ENCODE measurements around the gene CCDC51. TPM values are rescaled to one million over a fixed set of nuclear protein-coding genes. Genes with fewer than 3 reads are reported as not detected.
A peak's percentile ranks its signal among the peaks of the same experiment; 100 is the strongest.

The CCDC51 gene
- total and polyA plus RNA-seq, 2 of the 13 experiments (the other 11 are each of a cell fraction or from before 2014, with no cell fraction given) = 18.1 to 29.4 TPM

GRCh38 chr3:48433472-48434118 lies 6.3 kb downstream of the CCDC51 start (continued):
- TF ChIP-seq HES4 (CRISPR knock-in tag; IDR thresholded peaks at IDR 0.05; ENCODE audit: borderline replicate concordance) (no peak), RERE (CRISPR knock-in tag; IDR thresholded peaks at IDR 0.05; ENCODE audit: low read depth) (no peak), CREB1 (IDR thresholded peaks at IDR 0.05) (no peak), CREB1 (CRISPR knock-in tag; IDR thresholded peaks at IDR 0.05) (no peak), KAT7 (CRISPR knock-in tag; IDR thresholded peaks at IDR 0.05; ENCODE audit: borderline replicate concordance) (no peak), HMG20A (CRISPR knock-in tag; IDR thresholded peaks at IDR 0.05; ENCODE audit: borderline replicate concordance) (no peak), PHF8 (CRISPR knock-in tag; IDR thresholded peaks at IDR 0.05) (0 out of 2 replicates have a peak, but pooled peaks have one; percentile 8), YY1 (IDR thresholded peaks at IDR 0.05; ENCODE audit: insufficient read depth, insufficient replicate concordance, low read depth, low read length) (no peak), SETDB1 (CRISPR knock-in tag; IDR thresholded peaks at IDR 0.05; ENCODE audit: borderline replicate concordance) (no peak), TRIM24 (CRISPR knock-in tag; IDR thresholded peaks at IDR 0.05) (no peak), MIXL1 (CRISPR knock-in tag; IDR thresholded peaks at IDR 0.05) (no peak), SP5 (CRISPR knock-in tag; IDR thresholded peaks at IDR 0.05; ENCODE audit: borderline replicate concordance, low read depth) (peak; percentile 46; the same call in 1 of the 2 replicates), ZNF724P (CRISPR knock-in tag; IDR thresholded peaks at IDR 0.05; ENCODE audit: borderline replicate concordance) (no peak), ZMAT3 (CRISPR knock-in tag; conservative IDR thresholded peaks at IDR 0.05) (no peak), BCL6 (CRISPR knock-in tag; IDR thresholded peaks at IDR 0.05) (0 out of 2 replicates have a peak, but pooled peaks have one; percentile 25), ZNF260 (CRISPR knock-in tag; IDR thresholded peaks at IDR 0.05; ENCODE audit: borderline replicate concordance, low read depth) (no peak), WIZ (CRISPR knock-in tag; IDR thresholded peaks at IDR 0.05) (no peak), ZNF589 (CRISPR knock-in tag; conservative IDR thresholded peaks at IDR 0.05) (no peak), TFE3 (CRISPR knock-in tag; IDR thresholded peaks at IDR 0.05) (peak; percentile 79; the same call in 1 of the 2 replicates), NFIC (IDR thresholded peaks at IDR 0.05; ENCODE audit: low read length) (no peak), CAMTA2 (CRISPR knock-in tag; IDR thresholded peaks at IDR 0.05; ENCODE audit: borderline replicate concordance) (no peak), ZNF782 (CRISPR knock-in tag; IDR thresholded peaks at IDR 0.05; ENCODE audit: borderline replicate concordance) (no peak), ATF5 (CRISPR knock-in tag; IDR thresholded peaks at IDR 0.05; ENCODE audit: low read depth) (no peak), DMAP1 (CRISPR knock-in tag; IDR thresholded peaks at IDR 0.05) (0 out of 2 replicates have a peak, but pooled peaks have one; percentile 23)

Data from HepG2 (cell line).